Kidney (tissue), 14 donors: Measurements from ENCODE around the gene ATG3. TPM values are rescaled to one million over a fixed set of nuclear protein-coding genes. Genes with fewer than 3 reads are reported as not detected.

Experiments used
- DNase-seq, 5 donors: peaks; one replicate each; pipeline ENCODE4 v3.0.0-alpha.2; 2013 to 2020
- FAIRE-seq: peaks from 2 replicates; lab custom pipeline; 2012; peaks lifted over from hg19 to GRCh38; lab: Jason Lieb, UNC
- H3K27ac ChIP-seq, 2 donors: one replicate each; pipeline ENCODE4 v1.7.0; 2013; ENCODE audit warnings: low read depth in 2 of 2, low read length in 2 of 2, inconsistent platforms in 1 of 2
- H3K27me3 ChIP-seq: one replicate; pipeline ENCODE4 v1.7.1; 2013; ENCODE audit warnings: low read length, inconsistent platforms; ENCODE audit not compliant: control insufficient read depth, insufficient read depth
- H3K36me3 ChIP-seq, 3 donors: one replicate each; pipeline versions ENCODE4 v1.7.0 to v1.7.1; 2013; ENCODE audit warnings: low read length in 3 of 3, control low read depth in 1 of 3, inconsistent platforms in 1 of 3; ENCODE audit not compliant: insufficient read depth in 3 of 3, control insufficient read depth in 2 of 3
- H3K4me1 ChIP-seq, 3 donors: one replicate each; pipeline versions ENCODE4 v1.7.0 to v1.7.1; 2013; ENCODE audit warnings: low read length in 3 of 3, inconsistent platforms in 1 of 3, low read depth in 1 of 3; ENCODE audit not compliant: control insufficient read depth in 2 of 3, insufficient read depth in 2 of 3
- H3K4me3 ChIP-seq, 3 donors: one replicate each; pipeline versions ENCODE4 v1.7.0 to v1.8.1; 2013; ENCODE audit warnings: low read length in 3 of 3, control low read depth in 1 of 3, inconsistent platforms in 1 of 3
- H3K9ac ChIP-seq, 3 donors: one replicate each; pipeline versions ENCODE4 v1.7.0 to v1.7.1; 2013; ENCODE audit warnings: low read length in 3 of 3, control low read depth in 1 of 3, inconsistent platforms in 1 of 3
- H3K9me3 ChIP-seq, 3 donors: one replicate each; pipeline versions ENCODE4 v1.7.0 to v1.7.1; 2013; ENCODE audit warnings: low read length in 3 of 3, control low read depth in 1 of 3, inconsistent platforms in 1 of 3; ENCODE audit not compliant: control insufficient read depth in 2 of 3, insufficient read depth in 1 of 3
- CTCF ChIP-seq: IDR thresholded peaks from 3 replicates; pipeline ENCODE4 v1.5.1; 2012; ENCODE audit warnings: mild to moderate bottlenecking, moderate library complexity, borderline replicate concordance; ENCODE audit not compliant: insufficient read depth; ENCODE audit errors: extremely low read depth
- intact Hi-C: fragments of 100-400 bp; cut with DNase I; formaldehyde crosslinking; loops from one replicate; pipeline ENCODE4 v1.11.1; 2022
- polyA plus RNA-seq: library from polyadenylated mRNA; stranded (reverse); fragments of 350-450 nt; fragmentation: Illumina TruSeq; extraction: RNeasy Lipid Tissue Mini Kit (QIAGEN cat#74804); gene quantifications from one replicate; pipeline ENCODE4 v1.2.3, GENCODE V29; 2014; ENCODE audit warnings: low read depth, low replicate concordance; ENCODE audit not compliant: insufficient read depth
- total RNA-seq: library from RNA; stranded (reverse); fragmentation: NEBNext Ultra II Directional; extraction: Animal tissue kit (Norgen Biotek cat#: 25700); gene quantifications from one replicate; pipeline ENCODE4 v1.2.1, GENCODE V29; 2021
- donor health status: control.
- donor health status: control.
- donor health status: control.
- donor health status: control.
- donor health status: control.
- donor health status: DM: yes; HTN: yes; CAD: no.
- donor health status: Normal renal cell carcinoma (clear cell type).

The ATG3 gene
- total and polyA plus RNA-seq, 2 donors from 2014 or later: 57.0 to 62.7 TPM

- intact Hi-C loops: no loop called here
- Histone ChIP-seq H3K27ac (no peak overlapping the region), H3K4me3 (no peak overlapping the region), H3K36me3 (no peaks in the 10 kb centered on the region), H3K9ac (no peak overlapping the region), H3K9me3 (no peaks in the 10 kb centered on the region), H3K4me1 (no peaks in the 10 kb centered on the region), H3K27me3 (no peaks in the 10 kb centered on the region)
- TF ChIP-seq CTCF: no peak
- FAIRE-seq (no peak), DNase-seq (no peak)
These were observed 55.9 kb downstream of the ATG3 start for GRCh38 chr3:112505907-112506306.

- Histone ChIP-seq H3K27ac (no peak overlapping the region), H3K9me3 (no peaks in the 10 kb centered on the region), H3K4me1 (no peaks in the 10 kb centered on the region), H3K27me3 (no peaks in the 10 kb centered on the region), H3K4me3 (no peak overlapping the region), H3K9ac (no peak overlapping the region), H3K36me3 (no peaks in the 10 kb centered on the region)
- TF ChIP-seq CTCF: no peak
- no peak for FAIRE-seq
- DNase-seq: no peak
- intact Hi-C loops: no loop called here
These were observed 57.6 kb downstream of the ATG3 start for GRCh38 chr3:112504123-112504522.

- TF ChIP-seq CTCF: no peak
- H3K27me3 ChIP-seq: no peaks in the 10 kb centered on the region
- H3K36me3 ChIP-seq: no peaks in the 10 kb centered on the region
- H3K4me1 ChIP-seq: no peaks in the 10 kb centered on the region
- no peak overlapping the region for H3K9ac ChIP-seq
- intact Hi-C loops: no loop called here
- no peaks in the 10 kb centered on the region for H3K9me3 ChIP-seq
- no peak for DNase-seq
- FAIRE-seq: no peak
- H3K4me3 ChIP-seq: no peak overlapping the region
- no peak overlapping the region for H3K27ac ChIP-seq
These were observed 58.3 kb downstream of the ATG3 start for GRCh38 chr3:112503304-112503972.

- Histone ChIP-seq H3K27me3 (no peaks in the 10 kb centered on the region), H3K9ac (no peak overlapping the region), H3K4me3 (no peak overlapping the region), H3K27ac (no peak overlapping the region), H3K9me3 (no peaks in the 10 kb centered on the region), H3K4me1 (no peaks in the 10 kb centered on the region), H3K36me3 (no peaks in the 10 kb centered on the region)
- DNase-seq (peak in 1 of 5 donors; percentile 5), FAIRE-seq (no peak)
- intact Hi-C loops: no loop called here
- TF ChIP-seq CTCF: no peak
These were observed 61.1 kb downstream of the ATG3 start for GRCh38 chr3:112500621-112501020.
